GM19324 (cell line): Measurements from ENCODE around the gene BTG1.
"Not testable (repeated sequence)": the region's sequence is repeated elsewhere in the genome, so short reads cannot be mapped to it uniquely, and the experiment has no call there.

Experiments used
- ATAC-seq: cut with Tn5 transposase; IDR thresholded peaks from one replicate; pipeline ENCODE4 v1.9.1; 2021; ENCODE audit warnings: mild to moderate bottlenecking, moderate library complexity; ENCODE audit not compliant: unreplicated experiment, low FRiP score

Gene BTG1

GRCh38 chr12:92151916-92152315 lies 6.3 kb upstream of the BTG1 start:
- no peak for ATAC-seq

- no peak for ATAC-seq
These were observed 3.9 kb upstream of the BTG1 start for GRCh38 chr12:92149563-92149962.

GRCh38 chr12:92147491-92147890 lies 1.8 kb upstream of the BTG1 start:
- no peak for ATAC-seq

GRCh38 chr12:92146497-92147224 lies 1.0 kb upstream of the BTG1 start:
- no peak for ATAC-seq

- no peak for ATAC-seq
These were observed 240 bp downstream of the BTG1 start for GRCh38 chr12:92145481-92145730.

GRCh38 chr12:92144631-92145480 lies 790 bp downstream of the BTG1 start:
- ATAC-seq: peak; percentile 1

- peak; percentile 17 for ATAC-seq
These were observed 1.7 kb downstream of the BTG1 start for GRCh38 chr12:92143686-92144630.

- ATAC-seq: no peak
These were observed 2.4 kb downstream of the BTG1 start for GRCh38 chr12:92143258-92143657.

- ATAC-seq: no peak
These were observed 3.3 kb downstream of the BTG1 start for GRCh38 chr12:92142251-92142926.

GRCh38 chr12:92141591-92142121 lies 4.0 kb downstream of the BTG1 start:
- ATAC-seq: no peak

GRCh38 chr12:92140896-92141536 lies 4.6 kb downstream of the BTG1 start:
- ATAC-seq: no peak

GRCh38 chr12:92140156-92140555 lies 5.5 kb downstream of the BTG1 start:
- ATAC-seq: no peak

GRCh38 chr12:92139634-92140150 lies 6.0 kb downstream of the BTG1 start:
- ATAC-seq: no peak

GRCh38 chr12:92138626-92139025 lies 7.0 kb downstream of the BTG1 start:
- ATAC-seq: no peak

- no peak for ATAC-seq
These were observed 7.5 kb downstream of the BTG1 start for GRCh38 chr12:92138144-92138543.

GRCh38 chr12:92136965-92137721 lies 8.5 kb downstream of the BTG1 start:
- no peak for ATAC-seq

- no peak for ATAC-seq
These were observed 9.5 kb downstream of the BTG1 start for GRCh38 chr12:92136026-92136730.

GRCh38 chr12:92135541-92135940 lies 10.1 kb downstream of the BTG1 start:
- not testable (repeated sequence) for ATAC-seq
